ENCODE results near the gene SPOCK2.

SPOCK2 gene

GRCh38 chr10:72126184-72126871 is 38.0 kb upstream of the SPOCK2 start:
- Histone ChIP-seq H3K9me3 (ENCODE audit: low read depth, low read length) (no peaks in the 10 kb centered on the region), H3K9ac (ENCODE audit: insufficient read length) (no peak overlapping the region), H3K27ac (no peak overlapping the region), H3K4me3 (no peak overlapping the region), H3K36me3 (ENCODE audit: insufficient read depth, low read length) (no peaks in the 10 kb centered on the region)
- TF ChIP-seq POLR2AphosphoS5 (IDR thresholded peaks at IDR 0.05; ENCODE audit: borderline replicate concordance, low read depth, low read length): no peak
- TF ChIP-seq EZH2 (IDR thresholded peaks at IDR 0.05): no peak
- no peak for TF ChIP-seq FOXP2 (optimal IDR thresholded peaks at IDR 0.05; ENCODE audit: control extremely low read depth, extremely low read length, insufficient read depth)
- no peak for DNase-seq (ENCODE audit: low read depth, low spot score)

- Histone ChIP-seq H3K27ac (no peak overlapping the region), H3K9ac (ENCODE audit: insufficient read length) (no peak overlapping the region), H3K4me3 (no peak overlapping the region), H3K36me3 (ENCODE audit: insufficient read depth, low read length) (no peaks in the 10 kb centered on the region), H3K9me3 (ENCODE audit: low read depth, low read length) (no peaks in the 10 kb centered on the region)
- DNase-seq (ENCODE audit: low read depth, low spot score): no peak
- TF ChIP-seq EZH2 (IDR thresholded peaks at IDR 0.05) (no peak), POLR2AphosphoS5 (IDR thresholded peaks at IDR 0.05; ENCODE audit: borderline replicate concordance, low read depth, low read length) (no peak), FOXP2 (optimal IDR thresholded peaks at IDR 0.05; ENCODE audit: control extremely low read depth, extremely low read length, insufficient read depth) (no peak)
These were observed 36.6 kb upstream of the SPOCK2 start for GRCh38 chr10:72124989-72125388.

GRCh38 chr10:72124381-72124780 is 36.0 kb upstream of the SPOCK2 start:
- Histone ChIP-seq H3K27ac (no peak overlapping the region), H3K4me3 (no peak overlapping the region), H3K9ac (ENCODE audit: insufficient read length) (no peak overlapping the region), H3K9me3 (ENCODE audit: low read depth, low read length) (no peaks in the 10 kb centered on the region), H3K36me3 (ENCODE audit: insufficient read depth, low read length) (no peaks in the 10 kb centered on the region)
- TF ChIP-seq POLR2AphosphoS5 (IDR thresholded peaks at IDR 0.05; ENCODE audit: borderline replicate concordance, low read depth, low read length) (no peak), FOXP2 (optimal IDR thresholded peaks at IDR 0.05; ENCODE audit: control extremely low read depth, extremely low read length, insufficient read depth) (no peak), EZH2 (IDR thresholded peaks at IDR 0.05) (no peak)
- no peak for DNase-seq (ENCODE audit: low read depth, low spot score)

GRCh38 chr10:72123616-72124015 is 35.3 kb upstream of the SPOCK2 start:
- Histone ChIP-seq H3K27ac (no peak overlapping the region), H3K4me3 (no peak overlapping the region), H3K36me3 (ENCODE audit: insufficient read depth, low read length) (no peaks in the 10 kb centered on the region), H3K9me3 (ENCODE audit: low read depth, low read length) (no peaks in the 10 kb centered on the region), H3K9ac (ENCODE audit: insufficient read length) (no peak overlapping the region)
- no peak for DNase-seq (ENCODE audit: low read depth, low spot score)
- TF ChIP-seq FOXP2 (optimal IDR thresholded peaks at IDR 0.05; ENCODE audit: control extremely low read depth, extremely low read length, insufficient read depth) (no peak), EZH2 (IDR thresholded peaks at IDR 0.05) (no peak), POLR2AphosphoS5 (IDR thresholded peaks at IDR 0.05; ENCODE audit: borderline replicate concordance, low read depth, low read length) (no peak)

- H3K4me3 ChIP-seq: no peak overlapping the region
These were observed 33.9 kb upstream of the SPOCK2 start for GRCh38 chr10:72122221-72122620.

GRCh38 chr10:72121389-72121788 is 33.0 kb upstream of the SPOCK2 start:
- Histone ChIP-seq H3K36me3 (ENCODE audit: insufficient read depth, low read length) (no peaks in the 10 kb centered on the region), H3K27ac (no peak overlapping the region), H3K9ac (ENCODE audit: insufficient read length) (no peak overlapping the region), H3K9me3 (ENCODE audit: low read depth, low read length) (no peaks in the 10 kb centered on the region), H3K4me3 (no peak overlapping the region)
- DNase-seq (ENCODE audit: low read depth, low spot score): no peak
- TF ChIP-seq POLR2AphosphoS5 (IDR thresholded peaks at IDR 0.05; ENCODE audit: borderline replicate concordance, low read depth, low read length) (no peak), FOXP2 (optimal IDR thresholded peaks at IDR 0.05; ENCODE audit: control extremely low read depth, extremely low read length, insufficient read depth) (no peak), EZH2 (IDR thresholded peaks at IDR 0.05) (no peak)

More at GRCh38 chr10:72122221-72122620, 33.9 kb upstream of the SPOCK2 start:
- no peak for DNase-seq (ENCODE audit: low read depth, low spot score)
- Histone ChIP-seq H3K9ac (ENCODE audit: insufficient read length) (no peak overlapping the region), H3K36me3 (ENCODE audit: insufficient read depth, low read length) (no peaks in the 10 kb centered on the region), H3K9me3 (ENCODE audit: low read depth, low read length) (no peaks in the 10 kb centered on the region), H3K27ac (no peak overlapping the region)
- no peak for TF ChIP-seq EZH2 (IDR thresholded peaks at IDR 0.05)
- no peak for TF ChIP-seq FOXP2 (optimal IDR thresholded peaks at IDR 0.05; ENCODE audit: control extremely low read depth, extremely low read length, insufficient read depth)
- TF ChIP-seq POLR2AphosphoS5 (IDR thresholded peaks at IDR 0.05; ENCODE audit: borderline replicate concordance, low read depth, low read length): no peak

GRCh38 chr10:72116372-72116771 is 28.0 kb upstream of the SPOCK2 start:
- no peak for DNase-seq (ENCODE audit: low read depth, low spot score)
- Histone ChIP-seq H3K36me3 (ENCODE audit: insufficient read depth, low read length) (no peaks in the 10 kb centered on the region), H3K9me3 (ENCODE audit: low read depth, low read length) (no peaks in the 10 kb centered on the region), H3K27ac (no peak overlapping the region), H3K4me3 (no peak overlapping the region), H3K9ac (ENCODE audit: insufficient read length) (no peak overlapping the region)
- no peak for TF ChIP-seq POLR2AphosphoS5 (IDR thresholded peaks at IDR 0.05; ENCODE audit: borderline replicate concordance, low read depth, low read length)

- no peak for DNase-seq (ENCODE audit: low read depth, low spot score)
- H3K36me3 ChIP-seq (ENCODE audit: insufficient read depth, low read length): no peaks in the 10 kb centered on the region
- no peaks in the 10 kb centered on the region for H3K9me3 ChIP-seq (ENCODE audit: low read depth, low read length)
- no peak overlapping the region for H3K4me3 ChIP-seq
- no peak for TF ChIP-seq FOXP2 (optimal IDR thresholded peaks at IDR 0.05; ENCODE audit: control extremely low read depth, extremely low read length, insufficient read depth)
- no peak for TF ChIP-seq EZH2 (IDR thresholded peaks at IDR 0.05)
- no peak for TF ChIP-seq POLR2AphosphoS5 (IDR thresholded peaks at IDR 0.05; ENCODE audit: borderline replicate concordance, low read depth, low read length)
- H3K9ac ChIP-seq (ENCODE audit: insufficient read length): no peak overlapping the region
- no peak overlapping the region for H3K27ac ChIP-seq
These were observed 26.5 kb upstream of the SPOCK2 start for GRCh38 chr10:72114706-72115450.

Data from SK-N-MC (cell line).